IPS-15b (cell line): Measurements from ENCODE around the gene ANP32E.
A peak's percentile ranks its signal among the peaks of the same experiment; 100 is the strongest.
"Not testable (repeated sequence)": the region's sequence is repeated elsewhere in the genome, so short reads cannot be mapped to it uniquely, and the experiment has no call there.

ENCODE experiments used
- H3K27me3 ChIP-seq: one replicate; pipeline ENCODE4 v1.6.1; 2013; ENCODE audit warnings: low read length; ENCODE audit not compliant: control insufficient read depth, insufficient read depth
- H3K36me3 ChIP-seq: one replicate; pipeline ENCODE4 v1.6.1; 2013; ENCODE audit warnings: low read length; ENCODE audit not compliant: control insufficient read depth, insufficient read depth
- H3K4me1 ChIP-seq: one replicate; pipeline ENCODE4 v1.6.1; 2013; ENCODE audit warnings: mild to moderate bottlenecking, low read length; ENCODE audit not compliant: control insufficient read depth, insufficient read depth
- H3K4me3 ChIP-seq: one replicate; pipeline ENCODE4 v1.5.1; 2013; ENCODE audit warnings: low read depth, low read length
- H3K9ac ChIP-seq: one replicate; pipeline ENCODE4 v1.6.1; 2013; ENCODE audit warnings: low read depth, mild to moderate bottlenecking, low read length
- H3K9me3 ChIP-seq: one replicate; pipeline ENCODE4 v1.6.1; 2013; ENCODE audit warnings: mild to moderate bottlenecking, low read length; ENCODE audit not compliant: control insufficient read depth, insufficient read depth

ANP32E gene

DNA sequence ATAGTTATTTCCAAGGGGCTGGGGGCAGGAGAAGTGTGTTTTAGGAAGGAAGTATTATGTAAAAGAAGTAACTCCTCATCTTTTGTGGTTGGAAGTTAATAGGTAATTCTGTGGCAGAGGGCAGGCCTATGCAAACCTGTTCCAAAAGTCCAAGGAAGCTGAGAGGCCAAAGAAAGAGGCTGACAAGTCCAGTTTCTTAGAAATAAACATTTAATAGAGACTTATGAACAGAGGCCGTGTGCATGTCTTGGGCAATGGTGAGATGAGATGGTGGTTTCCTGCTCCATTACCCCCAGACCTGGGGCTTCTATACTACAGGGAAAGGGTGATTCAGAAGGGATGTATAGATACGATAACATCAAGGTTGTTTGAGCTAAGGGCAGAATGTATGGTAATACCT lies 14.0 kb upstream of the ANP32E start:
- H3K36me3 ChIP-seq, result no peaks in the 10 kb centered on the region
- no peak overlapping the region for H3K4me3 ChIP-seq
- no peaks in the 10 kb centered on the region for H3K9me3 ChIP-seq
- H3K27me3 ChIP-seq, result no peaks in the 10 kb centered on the region
- no peaks in the 10 kb centered on the region for H3K4me1 ChIP-seq
- H3K9ac ChIP-seq, result no peak overlapping the region

DNA sequence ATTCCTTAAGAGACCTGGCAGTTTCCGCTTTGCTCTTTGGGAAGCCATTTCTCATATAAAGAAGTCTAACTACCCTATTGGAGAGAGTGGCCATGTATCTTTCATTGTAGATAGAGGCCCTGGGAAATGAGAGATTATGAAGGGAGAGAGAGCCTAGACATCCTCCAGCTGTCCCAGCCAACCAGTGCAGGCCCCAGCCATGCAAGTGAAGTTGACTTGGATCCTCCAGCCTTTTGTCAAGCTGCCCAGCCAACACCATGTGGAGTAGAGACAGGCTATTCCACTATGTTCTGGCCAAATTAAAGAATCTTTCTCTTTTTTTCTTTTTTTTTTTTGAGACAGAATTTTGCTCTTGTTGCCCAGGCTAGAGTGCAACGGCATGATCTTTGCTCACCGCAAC lies 7.1 kb upstream of the ANP32E start:
- no peak overlapping the region for H3K9ac ChIP-seq
- H3K9me3 ChIP-seq, result no peaks in the 10 kb centered on the region
- H3K4me1 ChIP-seq, result no peaks in the 10 kb centered on the region
- H3K36me3 ChIP-seq, result no peaks in the 10 kb centered on the region
- H3K4me3 ChIP-seq, result no peak overlapping the region
- no peaks in the 10 kb centered on the region for H3K27me3 ChIP-seq

GRCh38 chr1:150237746-150238145 lies 1.8 kb upstream of the ANP32E start:
- Histone ChIP-seq H3K9ac (no peak overlapping the region), H3K27me3 (no peaks in the 10 kb centered on the region), H3K4me3 (no peak overlapping the region), H3K9me3 (no peaks in the 10 kb centered on the region), H3K36me3 (peaks cover 5% of the 10 kb centered on the region), H3K4me1 (no peaks in the 10 kb centered on the region)

- not testable (repeated sequence) for H3K36me3 ChIP-seq, H3K4me1 ChIP-seq, H3K9ac ChIP-seq, H3K27me3 ChIP-seq, H3K4me3 ChIP-seq, H3K9me3 ChIP-seq
Observed at GRCh38 chr1:150237176-150237575, 1.3 kb upstream of the ANP32E start.

- H3K4me3 ChIP-seq, result peak overlapping the region; percentile 98
- no peaks in the 10 kb centered on the region for H3K27me3 ChIP-seq
- H3K9me3 ChIP-seq, result no peaks in the 10 kb centered on the region
- H3K9ac ChIP-seq, result peak overlapping the region; percentile 27
- H3K4me1 ChIP-seq, result no peaks in the 10 kb centered on the region
- peaks cover 5% of the 10 kb centered on the region for H3K36me3 ChIP-seq
Observed at GRCh38 chr1:150236614-150237100, 745 bp upstream of the ANP32E start.

DNA sequence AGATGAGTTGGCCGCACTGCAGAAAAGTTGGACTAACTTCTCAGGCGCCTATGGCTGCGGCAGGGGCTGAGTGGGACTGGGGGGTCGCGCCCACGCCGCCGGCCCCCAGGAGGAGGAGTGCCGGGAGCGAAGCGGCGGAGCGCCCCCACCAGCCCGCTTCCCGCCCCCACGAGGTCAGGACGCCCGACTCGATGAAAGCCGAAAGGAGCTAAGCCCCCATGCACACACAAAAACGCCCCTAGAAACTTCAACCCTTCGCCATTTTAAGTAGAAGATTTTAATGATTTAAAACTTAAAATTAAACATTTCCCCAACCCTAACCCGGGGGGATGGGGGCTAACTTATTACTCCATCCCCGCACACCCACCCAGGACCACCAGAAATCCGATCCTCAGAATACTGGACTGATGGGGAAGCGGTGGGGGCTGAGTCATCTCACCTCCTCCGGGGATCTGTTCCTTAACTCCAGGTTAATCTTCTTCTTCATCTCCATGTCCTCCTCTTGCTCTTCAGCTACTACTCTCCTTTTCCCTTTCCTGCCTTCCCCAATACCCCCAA lies 539 bp downstream of the ANP32E start:
- Histone ChIP-seq H3K4me3 (peak overlapping the region; percentile 98), H3K9ac (peak overlapping the region; percentile 96), H3K4me1 (no peaks in the 10 kb centered on the region), H3K36me3 (peaks cover 5% of the 10 kb centered on the region), H3K9me3 (no peaks in the 10 kb centered on the region), H3K27me3 (no peaks in the 10 kb centered on the region)

DNA sequence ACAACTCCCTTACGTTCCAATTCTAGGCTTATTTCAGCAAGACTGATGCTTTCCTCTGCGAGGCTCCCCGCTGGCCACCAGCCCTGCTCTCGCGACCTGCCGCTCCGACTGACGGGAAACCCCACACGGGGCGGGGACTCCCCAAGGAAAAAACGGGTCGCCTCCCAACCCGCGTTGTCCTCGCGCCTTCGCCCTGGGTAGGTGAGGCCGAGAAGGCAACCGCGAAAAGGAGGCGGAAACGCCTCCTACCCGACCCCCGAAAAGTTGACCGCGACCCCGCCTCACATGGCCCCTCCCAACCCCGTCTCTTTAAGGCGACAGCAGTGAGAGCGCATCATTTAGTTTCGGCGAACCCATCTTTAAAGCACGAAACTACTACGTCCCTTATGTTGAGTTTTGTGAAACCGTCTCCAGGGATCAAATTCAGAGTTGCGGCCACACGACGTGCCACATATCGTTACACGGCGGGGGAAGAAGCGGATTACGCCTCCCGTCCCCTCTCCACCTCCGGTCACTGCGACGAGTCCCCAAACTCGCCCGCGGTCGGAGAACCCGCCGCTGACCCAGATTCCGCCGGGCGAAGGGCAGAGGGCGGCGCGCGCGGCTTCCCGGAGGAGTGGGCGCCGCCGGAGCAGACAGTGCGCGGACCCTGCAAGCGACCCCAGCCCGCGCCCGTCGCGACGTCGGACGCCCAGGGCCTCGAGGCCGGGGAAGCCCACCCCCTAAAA lies 1.2 kb downstream of the ANP32E start:
- H3K27me3 ChIP-seq, result no peaks in the 10 kb centered on the region
- H3K9me3 ChIP-seq, result no peaks in the 10 kb centered on the region
- H3K36me3 ChIP-seq, result peaks cover 5% of the 10 kb centered on the region
- H3K9ac ChIP-seq, result peak overlapping the region; percentile 96
- peak overlapping the region; percentile 98 for H3K4me3 ChIP-seq
- no peaks in the 10 kb centered on the region for H3K4me1 ChIP-seq

DNA sequence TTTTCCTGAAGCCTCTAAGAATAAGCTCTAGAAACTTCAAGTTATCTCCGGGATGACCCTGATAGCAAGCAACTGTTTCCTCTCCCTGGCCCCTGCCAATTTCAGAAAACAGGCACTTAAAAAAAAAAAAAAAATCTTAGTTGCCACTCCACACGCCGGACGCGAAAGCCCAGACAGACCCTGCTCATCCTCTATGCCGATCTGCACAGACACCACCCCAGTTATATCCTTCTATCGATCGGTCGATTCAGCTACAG lies 1.7 kb downstream of the ANP32E start:
- Histone ChIP-seq H3K4me1 (no peaks in the 10 kb centered on the region), H3K4me3 (peak overlapping the region; percentile 98), H3K9ac (peak overlapping the region; percentile 96), H3K27me3 (no peaks in the 10 kb centered on the region), H3K9me3 (no peaks in the 10 kb centered on the region), H3K36me3 (peaks cover 5% of the 10 kb centered on the region)

- H3K36me3 ChIP-seq, result peaks cover 5% of the 10 kb centered on the region
- no peaks in the 10 kb centered on the region for H3K27me3 ChIP-seq
- no peaks in the 10 kb centered on the region for H3K4me1 ChIP-seq
- peak overlapping the region; percentile 41 for H3K9ac ChIP-seq
- peak overlapping the region; percentile 98 for H3K4me3 ChIP-seq
- no peaks in the 10 kb centered on the region for H3K9me3 ChIP-seq
Observed at GRCh38 chr1:150233359-150234308, 2.3 kb downstream of the ANP32E start.

- H3K36me3 ChIP-seq, H3K4me3 ChIP-seq, H3K9ac ChIP-seq, H3K9me3 ChIP-seq, H3K27me3 ChIP-seq, H3K4me1 ChIP-seq: not testable (repeated sequence)
Observed at GRCh38 chr1:150232921-150233320, 3.0 kb downstream of the ANP32E start.

- peaks cover 10% of the 10 kb centered on the region for H3K36me3 ChIP-seq
- H3K4me1 ChIP-seq, H3K4me3 ChIP-seq, H3K9me3 ChIP-seq, H3K27me3 ChIP-seq, H3K9ac ChIP-seq: not testable (repeated sequence)
Observed at GRCh38 chr1:150228246-150228645, 7.7 kb downstream of the ANP32E start.

GRCh38 chr1:150227228-150227627 lies 8.7 kb downstream of the ANP32E start:
- Histone ChIP-seq H3K4me1 (no peaks in the 10 kb centered on the region), H3K4me3 (no peak overlapping the region), H3K27me3 (no peaks in the 10 kb centered on the region), H3K9ac (no peak overlapping the region), H3K36me3 (peaks cover 10% of the 10 kb centered on the region), H3K9me3 (no peaks in the 10 kb centered on the region)
